SH-SY5Y (cell line): Measurements from ENCODE around the gene RUSC2.

Experiments used
- GATA2 ChIP-seq: IDR thresholded peaks from 2 replicates; pipeline ENCODE4 v1.6.1; 2011; ENCODE audit warnings: mild to moderate bottlenecking, low read depth, low read length
- GATA3 ChIP-seq: IDR thresholded peaks from 2 replicates; pipeline ENCODE4 v1.6.1; 2011; ENCODE audit warnings: low read depth, mild to moderate bottlenecking, low read length, moderate library complexity

DNA sequence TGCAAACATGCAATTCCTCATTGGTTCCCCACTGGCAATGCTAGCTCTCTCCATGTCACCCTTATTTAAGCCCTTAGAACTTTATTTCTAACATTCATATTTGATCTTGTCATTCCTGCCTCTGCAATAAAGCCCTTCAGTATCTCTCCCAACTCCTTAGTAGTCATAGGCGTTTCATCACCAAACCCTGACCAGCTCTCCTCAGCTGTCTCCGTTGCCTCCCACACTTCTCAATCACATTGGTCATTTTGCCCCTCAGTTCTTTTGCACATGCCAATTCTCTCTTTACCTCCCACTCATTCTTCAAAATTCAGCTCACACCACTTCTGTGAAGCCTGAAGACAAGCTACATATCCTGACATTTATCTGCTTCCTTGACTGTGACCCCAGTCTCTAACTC lies 2.8 kb upstream of the RUSC2 start:
- TF ChIP-seq GATA2, result no peak
- TF ChIP-seq GATA3, result no peak
